HepG2 (cell line): Measurements from ENCODE around the gene CCDC124. TPM values are rescaled to one million over a fixed set of nuclear protein-coding genes. Genes with fewer than 3 reads are reported as not detected.
A peak's percentile ranks its signal among the peaks of the same experiment; 100 is the strongest.

Source experiments
- ATM ChIP-seq: fragments of 450-650 bp; IDR thresholded peaks from 2 replicates; pipeline ENCODE4 v1.7.1; 2017; ENCODE audit warnings: mild to moderate bottlenecking, borderline replicate concordance
- FLYWCH1 ChIP-seq: sonication (generic); formaldehyde crosslinking; IDR thresholded peaks from 2 replicates; pipeline ENCODE4 v1.8.1; 2023; ENCODE audit warnings: mild to moderate bottlenecking, missing genetic modification reagents
- FOXJ3 ChIP-seq: sonication (generic); formaldehyde crosslinking; IDR thresholded peaks from 2 replicates; pipeline ENCODE4 v1.4.0; 2020; ENCODE audit warnings: missing genetic modification reagents, mild to moderate bottlenecking, borderline replicate concordance
- HDAC1 ChIP-seq: sonication (generic); formaldehyde crosslinking; IDR thresholded peaks from 2 replicates; pipeline ENCODE4 v1.5.1; 2020; ENCODE audit warnings: mild to moderate bottlenecking, missing genetic modification reagents
- HOXD1 ChIP-seq: sonication (generic); formaldehyde crosslinking; IDR thresholded peaks from 2 replicates; pipeline ENCODE4 v1.5.0; 2020; ENCODE audit warnings: missing genetic modification reagents
- LBX2 ChIP-seq: sonication (generic); formaldehyde crosslinking; IDR thresholded peaks from 2 replicates; pipeline ENCODE4 v1.5.0; 2020; ENCODE audit warnings: missing genetic modification reagents, mild to moderate bottlenecking, borderline replicate concordance
- NCOA1 ChIP-seq: sonication (generic); formaldehyde crosslinking; IDR thresholded peaks from 2 replicates; pipeline ENCODE4 v1.9.0; 2021; ENCODE audit warnings: missing genetic modification reagents
- NFATC3 ChIP-seq: sonication (generic); formaldehyde crosslinking; IDR thresholded peaks from 2 replicates; pipeline ENCODE4 v1.5.1; 2020; ENCODE audit warnings: mild to moderate bottlenecking, missing genetic modification reagents
- PLSCR1 ChIP-seq: sonication (generic); formaldehyde crosslinking; IDR thresholded peaks from 2 replicates; pipeline ENCODE4 v1.5.0; 2020; ENCODE audit warnings: missing genetic modification reagents, mild to moderate bottlenecking, borderline replicate concordance
- POGZ ChIP-seq: sonication (generic); formaldehyde crosslinking; IDR thresholded peaks from 2 replicates; pipeline ENCODE4 v1.4.0; 2020; ENCODE audit warnings: mild to moderate bottlenecking, missing genetic modification reagents
- RNF219 ChIP-seq: sonication (generic); formaldehyde crosslinking; IDR thresholded peaks from 2 replicates; pipeline ENCODE4 v1.5.0; 2020; ENCODE audit warnings: mild to moderate bottlenecking, missing genetic modification reagents
- SP1 ChIP-seq, 2 experiments: fragments of 450-650 bp in 1 of 2; sonication (generic) in 1 of 2; formaldehyde crosslinking in 1 of 2; IDR thresholded peaks; 2 replicates each; pipeline versions ENCODE4 v1.4.0 to v1.6.1; 2016 to 2020; ENCODE audit warnings: missing genetic modification reagents in 1 of 2
- TOPORS ChIP-seq: sonication (generic); formaldehyde crosslinking; IDR thresholded peaks from 2 replicates; pipeline ENCODE4 v1.8.0; 2023; ENCODE audit warnings: mild to moderate bottlenecking, missing genetic modification reagents
- ZBTB44 ChIP-seq: sonication (generic); formaldehyde crosslinking; IDR thresholded peaks from 2 replicates; pipeline ENCODE4 v1.4.0; 2020; ENCODE audit warnings: missing genetic modification reagents
- ZFP36L2 ChIP-seq: sonication (generic); formaldehyde crosslinking; IDR thresholded peaks from 2 replicates; pipeline ENCODE4 v1.4.0; 2020; ENCODE audit warnings: missing genetic modification reagents
- ZIK1 ChIP-seq: sonication (generic); formaldehyde crosslinking; IDR thresholded peaks from 2 replicates; pipeline ENCODE4 v1.5.0; 2020; ENCODE audit warnings: mild to moderate bottlenecking, low read depth, missing genetic modification reagents, borderline replicate concordance
- ZNF225 ChIP-seq: sonication (generic); formaldehyde crosslinking; IDR thresholded peaks from 2 replicates; pipeline ENCODE4 v1.4.0; 2020; ENCODE audit warnings: mild to moderate bottlenecking, missing genetic modification reagents
- ZNF274 ChIP-seq: sonication (generic); formaldehyde crosslinking; IDR thresholded peaks from 2 replicates; pipeline ENCODE4 v1.5.1; 2020; ENCODE audit warnings: mild to moderate bottlenecking, missing genetic modification reagents
- ZNF333 ChIP-seq: sonication (generic); formaldehyde crosslinking; IDR thresholded peaks from 2 replicates; pipeline ENCODE4 v1.4.0; 2020; ENCODE audit warnings: mild to moderate bottlenecking, missing genetic modification reagents, borderline replicate concordance
- ZNF496 ChIP-seq: sonication (generic); formaldehyde crosslinking; IDR thresholded peaks from 2 replicates; pipeline ENCODE4 v1.8.1; 2023; ENCODE audit warnings: mild to moderate bottlenecking, moderate library complexity, missing genetic modification reagents; ENCODE audit not compliant: insufficient replicate concordance
- ZNF562 ChIP-seq: sonication (generic); formaldehyde crosslinking; IDR thresholded peaks from 2 replicates; pipeline ENCODE4 v1.8.0; 2022; ENCODE audit warnings: missing genetic modification reagents, borderline replicate concordance
- ZSCAN25 ChIP-seq: sonication (generic); formaldehyde crosslinking; IDR thresholded peaks from 2 replicates; pipeline ENCODE4 v1.8.0; 2022; ENCODE audit warnings: mild to moderate bottlenecking, missing genetic modification reagents
- ZUFSP ChIP-seq: sonication (generic); formaldehyde crosslinking; IDR thresholded peaks from 2 replicates; pipeline ENCODE4 v1.9.0; 2021; ENCODE audit warnings: missing genetic modification reagents, mild to moderate bottlenecking, borderline replicate concordance
- polyA plus RNA-seq, 8 experiments: library from polyadenylated mRNA; depleted of rRNA in 3 of 8; stranded (reverse) in 7 of 8; unstranded in 1 of 8; fragments of >200 nt; fragmentation: Illumina TruSeq in 4 of 8; extraction: Trizol in 4 of 8; gene quantifications; 2 replicates each; pipeline versions ENCODE4 v1.2.1 to v1.2.3, GENCODE V29; 2011 to 2016; ENCODE audit warnings: low read depth in 4 of 8, missing spikeins in 1 of 8, mixed read lengths in 1 of 8; ENCODE audit not compliant: insufficient read depth in 1 of 8
- total RNA-seq, 5 experiments: library from RNA; depleted of rRNA; stranded (reverse); fragments of >200 nt; fragmentation: Illumina TruSeq; extraction: Trizol; gene quantifications; 2 replicates each; pipeline ENCODE4 v1.2.3, GENCODE V29; 2016; ENCODE audit warnings: low read depth in 1 of 5

The CCDC124 gene
- total and polyA plus RNA-seq, 2 of the 13 experiments (the other 11 are each of a cell fraction or from before 2014, with no cell fraction given), result 14.9 to 20.3 TPM

- no peak for TF ChIP-seq ZUFSP (CRISPR knock-in tag)
- TF ChIP-seq ZNF333, result peak; percentile 68
- no peak for TF ChIP-seq ZNF225 (CRISPR knock-in tag)
- no peak for TF ChIP-seq NCOA1 (CRISPR knock-in tag)
- peak; percentile 82 for TF ChIP-seq HDAC1
- TF ChIP-seq SP1 (IDR thresholded peaks at IDR 0.05), result no peak
- TF ChIP-seq SP1 (CRISPR knock-in tag; IDR thresholded peaks at IDR 0.05), result no peak
- TF ChIP-seq RNF219 (CRISPR knock-in tag), result no peak
- TF ChIP-seq ZIK1 (CRISPR knock-in tag), result no peak
- TF ChIP-seq POGZ (CRISPR knock-in tag), result peak; percentile 89
- TF ChIP-seq ZNF496 (CRISPR knock-in tag), result no peak
- TF ChIP-seq ZBTB44 (CRISPR knock-in tag), result no peak; the same call in 1 of the 2 replicates
- no peak for TF ChIP-seq ZSCAN25
- 0 out of 2 replicates have a peak, but pooled peaks have one; percentile 26 for TF ChIP-seq LBX2 (CRISPR knock-in tag)
- 0 out of 2 replicates have a peak, but pooled peaks have one; percentile 70 for TF ChIP-seq NFATC3 (CRISPR knock-in tag)
- peak; percentile 38; the same call in 1 of the 2 replicates for TF ChIP-seq ZNF274 (CRISPR knock-in tag)
- TF ChIP-seq TOPORS (CRISPR knock-in tag), result no peak
- TF ChIP-seq HOXD1 (CRISPR knock-in tag), result no peak
- peak; percentile 53; the same call in 1 of the 2 replicates for TF ChIP-seq FOXJ3 (CRISPR knock-in tag)
- no peak for TF ChIP-seq ZNF562 (CRISPR knock-in tag)
- TF ChIP-seq PLSCR1, result no peak
- no peak for TF ChIP-seq FLYWCH1
- TF ChIP-seq ATM, result no peak
- peak; percentile 24 for TF ChIP-seq ZFP36L2 (CRISPR knock-in tag)
Observed at GRCh38 chr19:17932485-17933338, at the start of gene CCDC124 (continued).
